Esophagus muscularis mucosa (tissue), 3 donors: ENCODE measurements around the gene GNS.

Source experiments
- CTCF ChIP-seq, 3 experiments: fragments of 200-600 bp in 2 of 3; fragments of 450-650 bp in 1 of 3; sonication (generic) in 2 of 3; IDR thresholded peaks; one replicate each; pipeline ENCODE4 v1.5.1; 2017 to 2019; ENCODE audit warnings: antibody characterized with exemption in 3 of 3, mild to moderate bottlenecking in 2 of 3, moderate library complexity in 1 of 3
- POLR2A ChIP-seq: fragments of 450-650 bp; IDR thresholded peaks from one replicate; pipeline ENCODE4 v1.6.1; 2017; ENCODE audit warnings: antibody characterized with exemption, moderate library complexity, mild to moderate bottlenecking, low read depth
- POLR2AphosphoS5 ChIP-seq, 2 donors: sonication (generic); formaldehyde crosslinking; IDR thresholded peaks; one replicate each; pipeline ENCODE4 v1.6.1; 2017; ENCODE audit warnings: antibody characterized with exemption in 2 of 2

- TF ChIP-seq CTCF (IDR thresholded peaks at IDR 0.05) (no peak), POLR2A (no peak), POLR2AphosphoS5 (IDR thresholded peaks at IDR 0.05) (no peak)
Measured at GRCh38 chr12:64739778-64740177, 19.4 kb downstream of the GNS start.
